Glomerular visceral epithelial cell (primary cell): ENCODE data around the gene IL15RA.
"Not testable (repeated sequence)": the region's sequence is repeated elsewhere in the genome, so short reads cannot be mapped to it uniquely, and the experiment has no call there.

ENCODE experiments used
- DNase-seq: peaks from one replicate; pipeline ENCODE4 v3.0.0-alpha.2; 2016; ENCODE audit errors: extremely low spot score

Gene IL15RA

GRCh38 chr10:5951167-5951711, 26.1 kb downstream of the IL15RA start:
- no peak for DNase-seq

DNA sequence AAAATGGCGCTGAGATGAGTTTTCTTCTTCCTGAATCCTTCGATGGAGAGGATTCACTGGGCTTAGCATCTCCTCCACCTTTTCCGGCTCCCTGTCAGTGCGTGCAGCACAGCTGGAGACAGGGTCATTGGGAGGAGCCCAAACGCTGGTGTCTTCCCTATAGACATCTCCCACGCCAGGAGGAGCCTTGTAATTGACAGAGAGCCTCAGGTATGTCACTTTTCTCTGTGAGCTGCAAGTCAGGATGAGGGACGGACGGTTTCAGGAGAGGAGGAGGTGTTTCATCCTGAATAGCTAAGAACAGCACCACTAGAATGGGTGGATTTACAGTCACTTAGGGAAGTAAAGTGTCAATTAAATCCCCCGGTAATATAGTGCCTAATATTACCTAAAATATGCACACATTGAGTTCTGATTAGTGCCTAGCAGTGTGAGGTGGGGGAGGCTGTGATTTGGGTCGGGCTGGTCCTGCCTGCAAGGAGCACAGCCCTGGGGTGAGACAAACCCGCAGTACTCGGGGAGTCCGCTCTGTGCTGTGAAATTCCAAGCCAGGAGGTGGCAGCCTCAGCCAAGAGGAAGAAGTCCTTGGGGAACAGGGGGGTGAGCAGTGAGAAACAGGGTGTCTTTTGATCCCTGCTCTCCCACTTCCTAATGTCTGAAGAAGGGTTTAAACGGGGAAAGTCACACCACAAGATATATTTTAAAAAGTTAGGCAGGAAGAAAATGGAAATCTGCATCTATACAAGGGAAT, 28.2 kb downstream of the IL15RA start:
- DNase-seq = peak; percentile 54

DNA sequence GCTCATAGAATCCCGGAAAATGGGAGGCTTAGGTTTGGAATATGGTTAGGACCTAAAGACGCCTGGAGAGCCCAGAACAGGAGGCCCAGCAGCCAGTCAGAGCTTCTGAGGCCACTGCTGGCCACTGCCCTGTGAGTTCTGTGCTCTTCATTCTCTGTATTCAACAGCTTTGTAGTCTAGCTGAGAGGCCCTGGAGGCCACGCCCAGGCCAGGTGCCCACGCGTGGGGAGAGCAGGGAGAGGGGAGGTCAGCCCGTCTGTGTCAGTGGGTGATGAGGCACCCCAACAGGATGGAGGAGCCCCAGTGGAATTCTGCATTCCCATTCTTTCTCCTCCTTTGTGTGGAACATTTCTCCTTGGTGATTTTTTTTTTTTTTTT, 29.1 kb downstream of the IL15RA start:
- no peak for DNase-seq

DNA sequence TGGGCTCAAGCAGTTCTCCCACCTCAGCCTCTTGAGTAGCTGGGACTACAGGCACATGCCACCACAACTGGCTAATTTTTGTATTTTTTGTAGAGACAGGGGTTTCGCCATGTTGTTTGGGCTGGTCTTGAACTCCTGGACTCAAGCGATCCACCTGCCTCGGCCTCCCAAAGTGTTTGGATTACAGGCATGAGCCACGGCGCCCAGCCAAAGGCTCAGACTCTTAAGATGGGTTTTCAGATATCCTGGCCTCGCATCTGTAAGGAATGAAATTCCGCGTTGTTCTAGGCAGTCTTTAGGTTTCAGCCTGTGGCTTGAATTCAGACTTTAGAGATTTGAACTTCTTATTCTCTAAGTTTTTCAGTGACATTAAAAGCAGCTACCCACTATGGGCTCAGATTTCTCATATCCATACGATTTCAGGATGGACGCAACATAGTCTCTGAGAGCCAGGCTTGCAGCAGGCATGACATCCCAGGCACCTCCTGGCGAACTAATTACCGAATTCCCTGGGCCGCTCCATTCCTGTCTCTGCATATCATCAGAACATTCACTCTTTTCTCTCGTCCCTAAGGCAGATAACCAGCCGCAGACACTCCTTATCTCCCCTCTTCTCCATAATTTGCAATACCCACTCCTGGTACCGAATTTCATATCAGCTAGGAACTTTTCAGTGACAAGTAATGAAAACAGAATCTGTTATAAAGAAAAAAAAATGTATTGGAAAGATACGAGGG, 29.7 kb downstream of the IL15RA start:
- DNase-seq = no peak

DNA sequence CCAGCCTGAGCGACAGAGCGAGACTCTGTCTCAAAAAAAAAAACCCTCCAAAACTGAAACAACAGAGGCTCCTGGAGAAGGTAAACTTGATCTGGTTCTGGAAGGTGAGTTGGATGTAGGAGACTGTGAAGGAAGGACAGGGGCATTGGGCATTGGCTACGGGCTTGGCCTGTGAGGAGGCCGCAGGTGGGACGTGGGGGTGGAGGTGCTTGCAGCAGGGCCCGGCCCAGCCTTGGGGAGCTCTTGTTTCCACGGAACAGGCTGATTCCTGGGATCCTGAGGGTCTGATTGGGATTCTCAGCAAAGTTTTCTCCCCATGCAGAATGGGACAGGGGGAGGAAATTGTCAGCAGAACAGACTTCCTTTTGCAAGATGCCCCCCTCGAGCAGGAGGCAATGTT, 30.6 kb downstream of the IL15RA start:
- no peak for DNase-seq

GRCh38 chr10:5946419-5946775, 30.9 kb downstream of the IL15RA start:
- not testable (repeated sequence) for DNase-seq

DNA sequence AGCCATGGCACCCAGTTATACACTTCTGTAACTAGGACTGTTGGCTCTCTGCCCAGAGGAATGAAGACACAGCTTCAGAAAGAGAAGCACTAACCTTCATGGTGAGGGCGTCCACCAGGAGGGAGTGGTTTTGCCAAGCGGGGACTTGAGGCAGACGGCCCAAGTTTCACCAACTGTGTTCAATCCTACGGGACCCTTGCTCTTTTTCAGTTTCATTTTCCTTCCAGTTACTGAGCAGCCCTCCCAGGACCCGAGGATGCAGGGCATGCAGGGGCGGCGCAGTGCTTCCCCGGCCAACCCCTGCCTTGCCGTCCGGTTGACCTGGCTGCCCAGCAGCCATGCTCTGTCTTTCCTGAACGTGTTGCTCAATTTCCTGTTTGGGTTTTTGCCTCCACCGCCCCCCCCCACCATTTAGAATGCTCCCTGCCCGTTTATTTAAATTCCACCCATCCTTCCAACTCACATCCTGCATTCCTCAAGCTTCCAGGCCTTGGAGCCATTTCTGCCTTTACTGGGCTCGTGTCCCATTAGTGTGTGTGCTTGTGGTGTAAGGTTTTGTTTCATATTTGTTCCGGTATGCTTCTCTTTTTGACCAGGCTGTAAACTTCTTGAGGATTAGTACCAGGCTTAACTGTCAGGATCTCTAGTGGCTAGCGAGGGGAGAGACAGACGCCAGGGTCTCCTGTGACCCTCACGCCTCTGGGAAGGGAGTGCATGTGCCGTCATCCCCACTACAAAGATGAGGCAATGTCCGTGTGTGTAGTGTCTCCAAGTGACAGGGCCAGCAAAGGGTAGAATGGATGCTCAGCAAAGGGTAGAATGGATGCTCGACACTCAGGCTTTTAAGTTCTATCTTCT, 31.6 kb downstream of the IL15RA start:
- peak; percentile 25 for DNase-seq

DNA sequence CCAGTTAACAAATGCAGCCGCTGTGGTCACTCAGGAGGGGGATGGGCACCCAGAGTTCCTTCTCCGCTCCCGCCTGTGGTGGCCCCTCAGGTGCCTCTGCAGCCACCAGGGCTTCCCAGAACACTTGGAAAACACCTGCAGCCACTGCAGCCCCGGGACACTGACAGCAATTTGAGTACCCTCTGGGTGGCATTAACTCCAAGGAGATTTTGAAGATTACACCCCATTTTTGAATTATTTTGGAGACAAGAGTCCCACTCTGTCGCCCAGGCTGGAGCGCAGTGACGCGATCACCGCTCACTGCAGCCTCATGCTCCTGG, 32.2 kb downstream of the IL15RA start:
- no peak for DNase-seq

GRCh38 chr10:5944389-5945189, 32.8 kb downstream of the IL15RA start:
- DNase-seq = peak; percentile 96

GRCh38 chr10:5943536-5943935, 33.8 kb downstream of the IL15RA start:
- no peak for DNase-seq

- DNase-seq = no peak
Measured at GRCh38 chr10:5942474-5942873, 34.9 kb downstream of the IL15RA start.

DNA sequence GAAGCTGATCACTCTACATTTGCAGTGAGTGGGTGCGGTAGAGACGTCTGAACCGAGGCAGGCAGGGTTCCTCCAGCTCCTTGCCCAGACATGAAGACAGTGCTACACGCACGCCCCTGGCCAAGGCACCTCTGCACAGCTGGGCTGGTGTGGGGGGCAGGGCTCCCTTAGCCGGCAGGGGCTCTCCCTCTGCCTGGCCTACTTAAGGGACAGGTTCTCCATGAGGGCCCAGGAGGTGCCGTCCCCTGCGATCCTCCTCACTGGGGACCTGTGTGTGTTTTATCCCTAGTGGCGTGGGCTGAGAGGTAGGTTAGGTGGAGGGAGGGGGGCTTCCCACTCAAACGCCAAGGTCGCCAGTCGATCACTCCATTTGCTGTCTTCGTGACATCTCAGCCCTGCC, 35.3 kb downstream of the IL15RA start:
- no peak for DNase-seq

DNA sequence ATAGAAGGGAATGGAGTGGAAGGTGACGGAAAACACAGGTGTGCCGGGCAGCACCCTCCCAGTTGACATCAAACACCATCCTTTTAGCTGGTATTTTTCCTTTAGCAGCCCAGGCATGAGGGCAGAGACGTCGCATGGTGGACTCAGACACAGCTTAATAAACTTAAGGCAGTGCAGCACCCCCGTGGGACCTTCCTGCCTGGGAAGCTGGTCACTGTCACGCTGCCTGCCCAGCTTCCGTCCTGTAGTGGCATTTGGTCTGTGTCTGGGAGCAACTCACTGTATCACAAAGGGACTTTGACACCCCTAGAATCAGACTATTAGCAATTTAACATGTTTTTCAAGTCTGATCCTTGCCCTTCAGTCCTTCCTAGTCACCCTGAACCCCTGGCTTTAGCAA, 35.8 kb downstream of the IL15RA start:
- no peak for DNase-seq

DNA sequence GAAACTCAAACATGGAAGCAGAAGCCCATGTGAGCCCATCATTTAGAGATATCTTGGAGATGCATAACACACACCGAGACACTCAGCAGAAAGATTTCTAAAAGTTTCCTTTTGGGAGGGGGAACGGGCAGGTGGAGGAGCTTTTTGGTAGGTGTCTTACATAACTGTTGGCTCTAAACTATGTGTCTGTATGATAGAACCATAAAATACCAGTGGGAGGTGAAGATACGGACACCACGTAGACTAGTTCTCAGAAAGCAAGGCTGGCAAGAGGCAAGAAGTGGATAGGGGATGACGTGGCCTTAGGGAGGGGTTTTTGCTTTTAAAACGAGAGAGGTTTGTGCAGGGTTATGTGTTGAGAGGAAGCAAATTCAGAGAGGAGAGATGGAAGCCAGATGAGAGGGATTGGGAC, 36.5 kb downstream of the IL15RA start:
- no peak for DNase-seq

- no peak for DNase-seq
Measured at GRCh38 chr10:5938291-5938690, 39.1 kb downstream of the IL15RA start.

- no peak for DNase-seq
Measured at GRCh38 chr10:5937016-5937415, 40.3 kb downstream of the IL15RA start.

- no peak for DNase-seq
Measured at GRCh38 chr10:5935628-5936027, 41.7 kb downstream of the IL15RA start.

- no peak for DNase-seq
Measured at GRCh38 chr10:5933909-5934546, 43.3 kb downstream of the IL15RA start.

GRCh38 chr10:5932345-5932744, 45.0 kb downstream of the IL15RA start:
- no peak for DNase-seq

DNA sequence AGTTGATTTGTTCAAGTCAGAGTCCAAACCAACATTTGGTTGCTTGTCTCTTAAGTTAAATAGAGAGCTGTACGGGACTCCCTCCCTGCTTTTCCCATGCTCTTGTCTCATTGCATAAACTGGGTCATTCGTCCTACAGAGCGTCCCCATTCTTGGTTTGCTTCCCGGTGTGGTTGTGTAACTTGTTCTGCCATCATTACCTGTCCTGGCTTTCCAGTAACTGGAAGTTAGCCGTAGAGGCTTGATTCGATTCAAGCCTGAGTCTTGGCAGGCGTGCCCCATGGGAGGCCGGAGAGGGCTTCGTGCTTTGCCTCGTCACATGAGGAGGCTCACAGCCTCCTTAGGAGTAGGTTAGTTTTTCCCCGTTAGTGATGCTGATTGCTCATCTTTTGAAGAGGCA, 47.1 kb downstream of the IL15RA start:
- no peak for DNase-seq

DNA sequence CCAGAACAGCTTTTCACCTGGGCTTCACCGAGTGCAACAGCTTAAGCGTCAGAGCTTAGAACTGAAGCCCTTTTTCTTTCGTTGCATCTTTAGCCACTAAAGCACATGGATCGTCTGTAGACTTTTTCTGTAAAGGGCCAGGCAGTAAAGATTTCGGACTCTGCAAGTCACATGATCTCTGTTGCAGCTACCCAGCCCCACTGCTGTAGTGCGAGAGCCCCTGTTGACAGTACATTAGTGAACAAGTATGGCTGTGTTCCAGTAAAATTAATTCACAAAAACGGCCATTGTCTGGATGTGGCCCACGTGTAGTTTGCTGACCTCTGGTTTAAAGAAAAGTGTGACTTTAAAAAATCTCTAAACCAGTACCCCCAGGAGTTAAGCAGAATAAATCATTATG, 47.9 kb downstream of the IL15RA start:
- DNase-seq = no peak
